Heart left ventricle (tissue), 16 donors: Measurements from ENCODE around the gene SLC7A5. TPM values are rescaled to one million over a fixed set of nuclear protein-coding genes. Genes with fewer than 3 reads are reported as not detected.

Source experiments
- ATAC-seq, 4 donors: fragments of 200-7000 bp; cut with Tn5 transposase; one replicate each; pipeline ENCODE4 v1.9.1; 2020 to 2022; ENCODE audit warnings: moderate library complexity in 4 of 4, mild to moderate bottlenecking in 3 of 4, moderate number of reproducible peaks in 1 of 4
- DNase-seq, 5 donors: peaks; one replicate each; pipeline ENCODE4 v3.0.0-alpha.2; 2020
- H3K27ac ChIP-seq, 12 donors: fragments of 200-600 bp; sonication (generic) in 4 of 12; one replicate each; pipeline versions ENCODE4 v1.5.0 to v1.8.0; 2016 to 2022; ENCODE audit warnings: mild to moderate bottlenecking in 2 of 12
- H3K27me3 ChIP-seq, 9 donors: fragments of 200-600 bp; sonication (generic) in 2 of 9; one replicate each; pipeline versions ENCODE4 v1.5.1 to v1.8.0; 2016 to 2022; ENCODE audit warnings: mild to moderate bottlenecking in 3 of 9
- H3K36me3 ChIP-seq, 9 donors: fragments of 200-600 bp; sonication (generic) in 2 of 9; one replicate each; pipeline versions ENCODE4 v1.5.0 to v1.8.0; 2018 to 2022; ENCODE audit warnings: mild to moderate bottlenecking in 2 of 9
- H3K4me1 ChIP-seq, 12 donors: fragments of 200-600 bp; sonication (generic) in 4 of 12; one replicate each; pipeline versions ENCODE4 v1.5.0 to v1.8.0; 2016 to 2022; ENCODE audit warnings: mild to moderate bottlenecking in 3 of 12
- H3K4me3 ChIP-seq, 12 donors: fragments of 200-600 bp; sonication (generic) in 4 of 12; one replicate each; pipeline versions ENCODE4 v1.5.0 to v1.8.0; 2017 to 2022; ENCODE audit warnings: mild to moderate bottlenecking in 9 of 12, moderate library complexity in 4 of 12
- H3K9me3 ChIP-seq, 12 donors: fragments of 200-600 bp; sonication (generic) in 4 of 12; one replicate each; pipeline versions ENCODE4 v1.5.0 to v1.8.0; 2016 to 2022; ENCODE audit warnings: mild to moderate bottlenecking in 1 of 12
- CTCF ChIP-seq, 12 donors: fragments of 200-600 bp; sonication (generic) in 4 of 12; IDR thresholded peaks; one replicate each; pipeline versions ENCODE4 v1.5.0 to v1.8.0; 2018 to 2022; ENCODE audit warnings: antibody characterized with exemption in 12 of 12, mild to moderate bottlenecking in 5 of 12
- POLR2A ChIP-seq, 2 donors: fragments of 450-650 bp; IDR thresholded peaks; one replicate each; pipeline ENCODE4 v1.6.1; 2017; ENCODE audit warnings: antibody characterized with exemption in 2 of 2, mild to moderate bottlenecking in 2 of 2, moderate library complexity in 2 of 2
- WGBS, 4 donors: extraction: QIAGEN DNeasy Blood & Tissue Kit in 2 of 4; methylation state at CpG; one replicate each; pipeline versions ENCODE4 v1.1.5 to v1.1.7; 2013 to 2018; 5-methylcytosine and 5-hydroxymethylcytosine counted together
- intact Hi-C, 10 donors: fragments of 100-400 bp; cut with DNase I; formaldehyde crosslinking; loops; one replicate each; pipeline versions ENCODE4 v1.11.1 to v1.14.2; 2022
- polyA plus RNA-seq, 2 donors: library from polyadenylated mRNA; stranded (reverse); fragments of 200-250 nt; gene quantifications; one replicate each; pipeline ENCODE4 v1.2.3, GENCODE V29; 2013
- total RNA-seq, 9 donors: library from RNA; depleted of rRNA in 2 of 9; stranded (reverse); fragments of >200 nt in 2 of 9; fragmentation: NEBNext Ultra II Directional in 3 of 9; extraction: Animal tissue kit (Norgen Biotek cat#: 25700) in 3 of 9; gene quantifications; one replicate each; pipeline versions ENCODE4 v1.1.0 to v1.2.4, GENCODE V29; 2016 to 2023
- donor health status: ischemic (EF 13 %, LVEDD 7.1; RV severe dilation, severe dysfunction).
- donor health status: healthy with polysubstance abuse.
- donor health status: DM: no; HTN: yes; CAD: no.
- donor health status: DM: no; HTN: no; CAD: no.
- donor health status: ischemic (EF 25% LVEDD 6.9; RV normal size, moderate dysfunction).
- donor health status: ischemic (EF 25% LVEDD 5.7; RV mildly dilated, moderate dysfunction).
- donor health status: healthy.
- donor health status: DM: yes; HTN: yes; CAD: no.
- donor health status: ischemic (EF 35%, LVEDD 5.7; RV mildly dilated, moderate dysfunction).
- donor health status: nonischemic (EF 11% LVEDD 7.7; RV severe dilation, severe dysfunction).
- donor health status: DM: yes; HTN: yes; CAD: no.
- donor health status: PGD.
- donor health status: ischemic (EF 29% LVEDD 5.4; RV normal size, mild dysfunction).
- donor health status: nonischemic (EF 23%, LVEDD 6.1; RV moderate dilation, normal function).

Gene SLC7A5
- total and polyA plus RNA-seq, 11 donors, result 1.7 to 12.2 (median 3.2) TPM

GRCh38 chr16:87848676-87849345, 20.5 kb downstream of the SLC7A5 start:
- peaks cover 0 to 32% (median 13%) of the 10 kb centered on the region in 12 donors for H3K4me1 ChIP-seq
- H3K27ac ChIP-seq, result no peak overlapping the region
- intact Hi-C loops, result loop anchor here in 2 of 10 donors (2.0 to 5.0 kb wide), 2 partner anchors 58 to 60 kb away; no protein-coding TSS in a partner anchor
- 90 to 94% (median 92%) methylated on average over 17 to 18 of the region's 18 CpGs for WGBS, 4 donors
- peaks cover 0 to 18% (median 0%) of the 10 kb centered on the region in 9 donors for H3K36me3 ChIP-seq
- no peak for ATAC-seq
- no peak for DNase-seq
- no peaks in the 10 kb centered on the region for H3K27me3 ChIP-seq
- no peaks in the 10 kb centered on the region for H3K9me3 ChIP-seq
- no peak overlapping the region for H3K4me3 ChIP-seq
- TF ChIP-seq CTCF (IDR thresholded peaks at IDR 0.05) (no peak), POLR2A (IDR thresholded peaks at IDR 0.05) (no peak)

DNA sequence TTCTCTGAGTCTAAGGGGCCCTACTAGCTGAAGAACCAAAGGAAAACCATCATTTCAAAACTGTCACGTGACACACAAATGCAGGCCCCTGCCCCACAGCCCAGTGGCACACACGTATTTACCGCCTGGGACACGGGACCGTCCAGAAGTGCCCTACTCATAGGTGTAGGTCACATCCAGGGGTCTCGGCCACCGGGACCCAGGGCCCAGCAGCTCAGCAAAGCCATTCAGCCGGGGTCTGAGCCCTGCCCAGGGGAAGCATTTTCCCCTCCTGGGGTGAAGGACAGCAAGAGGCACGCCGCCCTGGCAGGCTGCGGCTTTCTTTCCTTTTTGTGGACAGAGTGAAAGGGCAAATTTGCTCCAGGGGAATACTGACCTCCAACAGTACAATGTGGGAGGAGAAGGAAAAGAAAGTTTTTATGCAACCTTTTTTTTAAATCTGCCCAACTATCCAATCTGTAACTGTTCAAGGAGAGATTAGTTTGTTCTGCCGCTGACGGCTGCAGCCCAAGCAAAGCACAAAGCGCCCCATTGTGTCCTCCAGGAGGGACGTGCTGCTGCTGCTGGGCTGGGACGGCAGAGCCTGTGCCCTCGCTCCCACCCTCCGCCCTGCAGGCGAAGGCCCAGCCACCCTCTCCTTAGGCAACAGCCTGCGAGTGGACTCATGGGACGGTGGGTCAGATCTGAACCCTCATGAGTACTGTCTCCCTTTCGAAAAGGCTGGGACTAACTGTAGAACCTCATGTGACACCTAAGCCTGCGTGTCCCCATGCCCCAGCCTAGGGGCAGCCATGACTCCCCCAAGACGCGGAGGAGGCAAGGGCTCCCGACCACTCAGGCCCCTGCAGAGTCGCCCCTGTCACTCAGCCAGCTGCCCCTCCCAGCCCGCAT, 21.3 kb downstream of the SLC7A5 start:
- Histone ChIP-seq H3K9me3 (no peaks in the 10 kb centered on the region), H3K36me3 (peaks cover 0 to 18% (median 0%) of the 10 kb centered on the region in 9 donors), H3K4me1 (peaks cover 0 to 24% (median 6%) of the 10 kb centered on the region in 12 donors), H3K27me3 (no peaks in the 10 kb centered on the region), H3K4me3 (no peak overlapping the region), H3K27ac (peak overlapping the region in 1 of 12 donors; percentile 8)
- TF ChIP-seq CTCF (IDR thresholded peaks at IDR 0.05) (no peak), POLR2A (IDR thresholded peaks at IDR 0.05) (no peak)
- intact Hi-C loops, result loop anchor here in 2 of 10 donors (2.0 to 5.0 kb wide), 2 partner anchors 59 to 61 kb away; no protein-coding TSS in a partner anchor
- WGBS, 4 donors, result 77 to 90% (median 83%) methylated on average over 19 to 28 of the region's 28 CpGs
- ATAC-seq (peak in 1 of 4 donors; percentile 7), DNase-seq (no peak)

DNA sequence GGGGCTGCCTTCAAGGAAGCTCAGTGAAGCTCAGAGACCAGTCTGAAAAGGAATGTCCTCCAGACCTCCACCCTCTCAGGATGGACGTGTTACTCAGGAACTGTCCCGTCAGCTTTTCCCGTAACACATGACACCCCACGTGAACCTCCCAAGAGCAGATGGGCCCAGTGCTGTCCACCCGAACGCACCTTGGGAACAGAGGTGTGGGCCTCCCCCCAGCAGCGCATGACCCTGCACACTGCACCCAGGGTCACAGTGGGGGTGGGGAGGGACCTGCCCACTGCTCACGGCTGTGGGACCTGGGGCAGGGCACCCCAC, 21.9 kb downstream of the SLC7A5 start:
- intact Hi-C loops, result loop anchor here in 1 of 10 donors (5.0 kb wide), 1 partner anchor 60 kb away; no protein-coding TSS in a partner anchor

More for the DNA sequence above, 21.9 kb downstream of the SLC7A5 start:
- Histone ChIP-seq H3K4me3 (no peak overlapping the region), H3K27ac (no peak overlapping the region), H3K27me3 (no peaks in the 10 kb centered on the region), H3K9me3 (no peaks in the 10 kb centered on the region), H3K36me3 (peaks cover 0 to 18% (median 0%) of the 10 kb centered on the region in 9 donors), H3K4me1 (peaks cover 0 to 21% (median 2%) of the 10 kb centered on the region in 12 donors)
- no peak for TF ChIP-seq CTCF (IDR thresholded peaks at IDR 0.05)
- TF ChIP-seq POLR2A (IDR thresholded peaks at IDR 0.05), result no peak
- DNase-seq, result no peak
- WGBS, 4 donors, result 69 to 84% (median 78%) methylated on average over 8 of the region's 8 CpGs; no CpG with 5 or more reads in 1 of the 4 donors
- no peak for ATAC-seq
